GM23338 (cell line): ENCODE results near the gene STK16.

Source experiments
- CREB1 ChIP-seq: fragments of 250-450 bp; sonication (Bioruptor Pico); IDR thresholded peaks from 2 replicates; pipeline ENCODE4 v1.5.0; 2020; ENCODE audit warnings: low read depth, mild to moderate bottlenecking, moderate library complexity
- EZH2 ChIP-seq: fragments of 200-600 bp; sonication (generic); IDR thresholded peaks from one replicate; pipeline ENCODE4 v1.8.0; 2017; ENCODE audit warnings: antibody characterized with exemption, mild to moderate bottlenecking, low read depth; ENCODE audit not compliant: unreplicated experiment
- EZH2phosphoT487 ChIP-seq: fragments of 200-600 bp; sonication (generic); IDR thresholded peaks from one replicate; pipeline ENCODE4 v1.8.1; 2018; ENCODE audit warnings: antibody characterized with exemption; ENCODE audit not compliant: unreplicated experiment
- POLR2AphosphoS5 ChIP-seq: IDR thresholded peaks from 2 replicates; pipeline ENCODE4 v1.6.1; 2016; ENCODE audit warnings: antibody characterized with exemption, low read depth
- STAT1 ChIP-seq: IDR thresholded peaks from one replicate; pipeline ENCODE4 v1.6.1; 2016; ENCODE audit warnings: antibody characterized with exemption; ENCODE audit not compliant: unreplicated experiment
- TF ChIP-seq, protein P1 (sequence below), 2 experiments: fragments of 200-600 bp in 1 of 2; sonication (generic) in 1 of 2; conservative IDR thresholded peaks; 2 replicates each; pipeline versions ENCODE4 v1.5.1 to v1.6.1; 2016 to 2017; ENCODE audit warnings: antibody characterized with exemption in 2 of 2, low read depth in 2 of 2, mild to moderate bottlenecking in 2 of 2, moderate library complexity in 1 of 2
- TF ChIP-seq, protein P2 (sequence below): IDR thresholded peaks from one replicate; pipeline ENCODE4 v1.6.1; 2018; ENCODE audit warnings: antibody characterized with exemption; ENCODE audit not compliant: unreplicated experiment

DNA sequence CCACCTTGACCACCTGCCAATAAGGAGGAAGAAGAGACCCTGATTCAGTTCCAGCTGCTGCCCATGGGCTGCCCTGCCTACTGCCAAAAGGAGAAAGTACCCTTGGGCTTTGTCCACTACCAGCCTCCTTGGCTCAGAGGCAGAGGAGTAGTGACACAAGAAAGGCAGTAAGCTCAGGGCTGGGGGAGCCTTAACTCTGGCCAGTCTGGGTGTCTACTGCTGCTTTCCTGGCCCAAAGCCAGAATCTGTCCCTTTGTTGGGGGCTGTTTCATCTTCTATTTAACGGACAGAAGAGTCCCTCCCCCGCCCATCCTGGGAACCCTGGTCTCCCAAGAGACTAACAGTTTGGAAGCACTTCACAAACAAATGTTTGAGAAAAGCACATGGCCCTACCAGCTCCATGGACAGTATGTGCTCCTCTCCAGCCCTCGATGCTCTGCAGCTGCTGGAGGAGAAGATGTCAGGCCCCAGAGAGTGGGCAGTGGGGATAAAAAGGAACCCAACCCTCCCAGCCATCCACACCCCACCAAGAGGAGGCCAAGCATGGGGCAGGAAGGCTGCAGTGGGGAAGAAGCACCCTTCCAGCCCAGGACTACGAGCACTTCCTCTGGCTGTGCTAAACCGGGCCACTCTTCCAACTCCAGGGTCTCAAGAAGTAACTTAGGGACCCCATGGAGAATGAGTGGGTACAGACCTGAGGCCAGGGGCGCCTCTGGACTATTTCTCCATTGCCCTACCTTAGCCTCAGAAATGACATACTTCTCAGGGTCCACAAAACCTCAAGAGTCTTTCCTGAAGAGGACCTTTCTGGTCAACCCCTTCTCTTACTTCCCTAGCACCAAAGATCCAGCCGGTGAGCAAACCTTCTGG is 17.0 kb upstream of the STK16 start:
- TF ChIP-seq, protein P1, sequence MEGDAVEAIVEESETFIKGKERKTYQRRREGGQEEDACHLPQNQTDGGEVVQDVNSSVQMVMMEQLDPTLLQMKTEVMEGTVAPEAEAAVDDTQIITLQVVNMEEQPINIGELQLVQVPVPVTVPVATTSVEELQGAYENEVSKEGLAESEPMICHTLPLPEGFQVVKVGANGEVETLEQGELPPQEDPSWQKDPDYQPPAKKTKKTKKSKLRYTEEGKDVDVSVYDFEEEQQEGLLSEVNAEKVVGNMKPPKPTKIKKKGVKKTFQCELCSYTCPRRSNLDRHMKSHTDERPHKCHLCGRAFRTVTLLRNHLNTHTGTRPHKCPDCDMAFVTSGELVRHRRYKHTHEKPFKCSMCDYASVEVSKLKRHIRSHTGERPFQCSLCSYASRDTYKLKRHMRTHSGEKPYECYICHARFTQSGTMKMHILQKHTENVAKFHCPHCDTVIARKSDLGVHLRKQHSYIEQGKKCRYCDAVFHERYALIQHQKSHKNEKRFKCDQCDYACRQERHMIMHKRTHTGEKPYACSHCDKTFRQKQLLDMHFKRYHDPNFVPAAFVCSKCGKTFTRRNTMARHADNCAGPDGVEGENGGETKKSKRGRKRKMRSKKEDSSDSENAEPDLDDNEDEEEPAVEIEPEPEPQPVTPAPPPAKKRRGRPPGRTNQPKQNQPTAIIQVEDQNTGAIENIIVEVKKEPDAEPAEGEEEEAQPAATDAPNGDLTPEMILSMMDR (conservative IDR thresholded peaks at IDR 0.05; ENCODE audit: low read depth in 2 of 2), result no peak
- no peak for TF ChIP-seq STAT1
- TF ChIP-seq, protein P2, sequence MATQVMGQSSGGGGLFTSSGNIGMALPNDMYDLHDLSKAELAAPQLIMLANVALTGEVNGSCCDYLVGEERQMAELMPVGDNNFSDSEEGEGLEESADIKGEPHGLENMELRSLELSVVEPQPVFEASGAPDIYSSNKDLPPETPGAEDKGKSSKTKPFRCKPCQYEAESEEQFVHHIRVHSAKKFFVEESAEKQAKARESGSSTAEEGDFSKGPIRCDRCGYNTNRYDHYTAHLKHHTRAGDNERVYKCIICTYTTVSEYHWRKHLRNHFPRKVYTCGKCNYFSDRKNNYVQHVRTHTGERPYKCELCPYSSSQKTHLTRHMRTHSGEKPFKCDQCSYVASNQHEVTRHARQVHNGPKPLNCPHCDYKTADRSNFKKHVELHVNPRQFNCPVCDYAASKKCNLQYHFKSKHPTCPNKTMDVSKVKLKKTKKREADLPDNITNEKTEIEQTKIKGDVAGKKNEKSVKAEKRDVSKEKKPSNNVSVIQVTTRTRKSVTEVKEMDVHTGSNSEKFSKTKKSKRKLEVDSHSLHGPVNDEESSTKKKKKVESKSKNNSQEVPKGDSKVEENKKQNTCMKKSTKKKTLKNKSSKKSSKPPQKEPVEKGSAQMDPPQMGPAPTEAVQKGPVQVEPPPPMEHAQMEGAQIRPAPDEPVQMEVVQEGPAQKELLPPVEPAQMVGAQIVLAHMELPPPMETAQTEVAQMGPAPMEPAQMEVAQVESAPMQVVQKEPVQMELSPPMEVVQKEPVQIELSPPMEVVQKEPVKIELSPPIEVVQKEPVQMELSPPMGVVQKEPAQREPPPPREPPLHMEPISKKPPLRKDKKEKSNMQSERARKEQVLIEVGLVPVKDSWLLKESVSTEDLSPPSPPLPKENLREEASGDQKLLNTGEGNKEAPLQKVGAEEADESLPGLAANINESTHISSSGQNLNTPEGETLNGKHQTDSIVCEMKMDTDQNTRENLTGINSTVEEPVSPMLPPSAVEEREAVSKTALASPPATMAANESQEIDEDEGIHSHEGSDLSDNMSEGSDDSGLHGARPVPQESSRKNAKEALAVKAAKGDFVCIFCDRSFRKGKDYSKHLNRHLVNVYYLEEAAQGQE, result no peak
- TF ChIP-seq EZH2, result no peak
- TF ChIP-seq POLR2AphosphoS5, result no peak
- TF ChIP-seq CREB1 (CRISPR knock-in tag), result no peak
- no peak for TF ChIP-seq EZH2phosphoT487
